K562 (cell line): Measurements from ENCODE around the gene PPM1N. TPM values are rescaled to one million over a fixed set of nuclear protein-coding genes. Genes with fewer than 3 reads are reported as not detected.
A peak's percentile ranks its signal among the peaks of the same experiment; 100 is the strongest.

Experiments
- ATAC-seq: fragments of 200-7000 bp; cut with Tn5 transposase; 3 replicates; pipeline ENCODE4 v1.9.1; 2020; ENCODE audit warnings: moderate library complexity
- BruUV-seq: library from RNA; stranded (reverse); fragments of 400-500 nt; replicated peaks from 2 replicates; lab custom pipeline; 2021; lab: Mats Ljungman, UMichigan
- CTCF ChIA-PET: fragments of 300-600 bp; formaldehyde crosslinking; extraction: SDS; loops from one replicate; lab custom pipeline; 2021; ENCODE audit warnings: low intra/inter-chr PET ratio; lab: Yijun Ruan, JAX
- POLR2A ChIA-PET: fragments of 300-600, 350-650 bp; sonication (Branson Sonifier 250); formaldehyde crosslinking; extraction: SDS; loops from one replicate; lab custom pipeline; 2021; ENCODE audit warnings: antibody characterized with exemption, inconsistent platforms; lab: Yijun Ruan, JAX
- DNase-seq, 4 experiments: peaks; one replicate each; pipeline versions ENCODE4 v3.0.0 to v3.0.0-alpha.2; 2011 to 2018; ENCODE audit warnings: low spot score in 3 of 4, mixed read lengths in 3 of 4; ENCODE audit errors: extremely low read depth in 1 of 4
- FAIRE-seq: peaks from 2 replicates; lab custom pipeline; 2011; peaks lifted over from hg19 to GRCh38; lab: Jason Lieb, UNC
- H2AFZ ChIP-seq: 2 replicates; pipeline ENCODE4 v1.6.0; 2011; ENCODE audit warnings: low read depth, low read length, control low read depth, inconsistent platforms
- H3K27ac ChIP-seq: fragments of 200-600 bp; 3 replicates; pipeline ENCODE4 v1.8.0; 2011; ENCODE audit warnings: low read depth, mild to moderate bottlenecking, control low read depth, inconsistent platforms, low read length, moderate library complexity, mixed read lengths; ENCODE audit errors: extremely low read depth
- H3K27me3 ChIP-seq, 2 experiments: fragments of 300-600 bp in 1 of 2; 2 replicates in 1 of 2; 3 replicates in 1 of 2; pipeline versions ENCODE4 v1.6.0 to v1.8.0; 2011; ENCODE audit warnings: inconsistent platforms in 2 of 2, low read length in 2 of 2, mild to moderate bottlenecking in 1 of 2, mixed read lengths in 1 of 2, moderate library complexity in 1 of 2; ENCODE audit not compliant: control insufficient read depth in 2 of 2, insufficient read depth in 2 of 2
- H3K36me3 ChIP-seq: fragments of 300-600 bp; 3 replicates; pipeline ENCODE4 v1.8.0; 2011; ENCODE audit warnings: mild to moderate bottlenecking, low read length, inconsistent platforms; ENCODE audit not compliant: control insufficient read depth, insufficient read depth
- H3K4me1 ChIP-seq, 2 experiments: fragments of 200-600 bp in 1 of 2; replicated peaks in 1 of 2; 2 replicates in 1 of 2; 3 replicates in 1 of 2; pipeline versions ENCODE4 v1.5.1 to v1.8.0; 2011; ENCODE audit warnings: inconsistent platforms in 2 of 2, low read length in 2 of 2, mild to moderate bottlenecking in 1 of 2, mixed read lengths in 1 of 2, moderate library complexity in 1 of 2; ENCODE audit not compliant: control insufficient read depth in 2 of 2, insufficient read depth in 2 of 2
- H3K4me2 ChIP-seq: 2 replicates; pipeline ENCODE4 v1.6.1; 2011; ENCODE audit warnings: low read length, control low read depth, inconsistent platforms, mixed read lengths; ENCODE audit not compliant: insufficient read depth
- H3K4me3 ChIP-seq: fragments of 200-600 bp; sonication (generic), shearing (Covaris generic); 2 replicates; pipeline ENCODE4 v1.5.1; 2016; ENCODE audit warnings: control low read depth, inconsistent platforms
- H3K79me2 ChIP-seq: fragments of 200-600 bp; 3 replicates; pipeline ENCODE4 v1.8.0; 2011; ENCODE audit warnings: low read length, inconsistent platforms; ENCODE audit not compliant: control insufficient read depth, insufficient read depth
- H3K9ac ChIP-seq, 2 experiments: 2 replicates each; pipeline versions ENCODE4 v1.6.0 to v1.6.1; 2011; ENCODE audit warnings: low read depth in 2 of 2, low read length in 2 of 2, control low read depth in 1 of 2, inconsistent platforms in 1 of 2, mild to moderate bottlenecking in 1 of 2, mixed read lengths in 1 of 2; ENCODE audit not compliant: insufficient read depth in 1 of 2
- H3K9me1 ChIP-seq: one replicate; pipeline ENCODE4 v1.6.0; 2011; ENCODE audit warnings: inconsistent platforms, mild to moderate bottlenecking, low read length, moderate library complexity; ENCODE audit not compliant: control insufficient read depth, insufficient read depth
- H3K9me3 ChIP-seq: replicated peaks from 2 replicates; pipeline ENCODE4 v1.5.1; 2011; ENCODE audit warnings: low read depth, low read length, inconsistent platforms; ENCODE audit not compliant: control insufficient read depth, insufficient read depth
- H4K20me1 ChIP-seq: replicated peaks from 2 replicates; pipeline ENCODE4 v1.6.1; 2011; ENCODE audit warnings: low read length, inconsistent platforms, mixed read lengths; ENCODE audit not compliant: control insufficient read depth, insufficient read depth
- ARID1B ChIP-seq: fragments of 450-650 bp; IDR thresholded peaks from 2 replicates; pipeline ENCODE4 v1.6.1; 2016; ENCODE audit warnings: antibody characterized with exemption, mild to moderate bottlenecking, inconsistent platforms
- CBX5 ChIP-seq: IDR thresholded peaks from 2 replicates; pipeline ENCODE4 v1.6.1; 2014; ENCODE audit warnings: low read depth, borderline replicate concordance
- CREM ChIP-seq: IDR thresholded peaks from 2 replicates; pipeline ENCODE4 v1.6.1; 2014; ENCODE audit warnings: antibody characterized with exemption, low read depth
- DPF2 ChIP-seq: fragments of 450-650 bp; IDR thresholded peaks from 2 replicates; pipeline ENCODE4 v1.6.1; 2016
- ESRRA ChIP-seq: fragments of 450-650 bp; IDR thresholded peaks from 2 replicates; pipeline ENCODE4 v1.6.1; 2014; ENCODE audit warnings: low read depth, mild to moderate bottlenecking, moderate library complexity, borderline replicate concordance
- GABPA ChIP-seq: fragments of 200-800 bp; sonication (Bioruptor generic); conservative IDR thresholded peaks from 2 replicates; pipeline ENCODE4 v1.6.1; 2016; ENCODE audit warnings: low read depth, missing genetic modification characterization, missing compliant biosample characterization
- KAT7 ChIP-seq: sonication (generic); formaldehyde crosslinking; IDR thresholded peaks from 2 replicates; pipeline ENCODE4 v1.8.0; 2022; ENCODE audit warnings: missing genetic modification reagents, mild to moderate bottlenecking, borderline replicate concordance
- KLF10 ChIP-seq: fragments of 250-450 bp; sonication (Bioruptor Pico); IDR thresholded peaks from 2 replicates; pipeline ENCODE4 v1.6.1; 2021; ENCODE audit warnings: matching md5 sums
- RBFOX2 ChIP-seq: fragments of 200-400 bp; formaldehyde crosslinking; IDR thresholded peaks from 2 replicates; pipeline ENCODE4 v1.6.1; 2017; ENCODE audit warnings: low read depth, mild to moderate bottlenecking, low read length, moderate library complexity
- SMARCA4 ChIP-seq: fragments of 450-650 bp; IDR thresholded peaks from 2 replicates; pipeline ENCODE4 v1.6.1; 2016
- SMC3 ChIP-seq: conservative IDR thresholded peaks from 2 replicates; pipeline ENCODE4 v1.6.1; 2011; ENCODE audit warnings: low read depth, low read length, improper control_type of control experiment; ENCODE audit not compliant: insufficient read depth
- ZBTB11 ChIP-seq, 3 experiments: fragments of 200-800 bp in 1 of 3; fragments of 250-450 bp in 1 of 3; fragments of 450-650 bp in 1 of 3; sonication (Bioruptor Pico) in 1 of 3; sonication (Bioruptor generic) in 1 of 3; formaldehyde crosslinking in 1 of 3; IDR thresholded peaks; 2 replicates each; pipeline versions ENCODE4 v1.6.1 to v1.8.0; 2016 to 2022; ENCODE audit warnings: mild to moderate bottlenecking in 2 of 3, missing genetic modification characterization in 2 of 3, missing compliant biosample characterization in 1 of 3, moderate library complexity in 1 of 3
- ZBTB17 ChIP-seq: fragments of 450-650 bp; formaldehyde crosslinking; IDR thresholded peaks from 2 replicates; pipeline ENCODE4 v1.4.0; 2020; ENCODE audit warnings: mild to moderate bottlenecking
- WGBS: fragments of 100-300 bp; shearing (Covaris generic); methylation state at CpG from one replicate; pipeline ENCODE4 v1.1.6; 2016; ENCODE audit warnings: low coverage, mixed read lengths; ENCODE audit not compliant: insufficient coverage; ENCODE audit errors: missing lambda C conversion rate; 5-methylcytosine and 5-hydroxymethylcytosine counted together
- in situ Hi-C: fragments of 300-500 bp; cut with MboI; formaldehyde crosslinking; loops from 4 replicates; pipeline ENCODE4 v1.15.0; 2018; ENCODE audit warnings: inconsistent platforms, mixed read lengths
- intact Hi-C: fragments of 100-400 bp; cut with micrococcal nuclease; formaldehyde crosslinking; loops from 2 replicates; pipeline ENCODE4 v1.14.2; 2022
- polyA plus RNA-seq, 8 experiments: library from polyadenylated mRNA; depleted of rRNA in 4 of 8; stranded (reverse) in 5 of 8; unstranded in 3 of 8; fragments of >200 nt; fragmentation: Nextera tagmentation in 2 of 8; fragmentation: Illumina TruSeq in 1 of 8; extraction: Ambion mirVana in 2 of 8; extraction: Trizol in 1 of 8; gene quantifications; 2 replicates each; pipeline versions ENCODE4 v1.2.1 to v1.2.3, GENCODE V29; 2011 to 2014; ENCODE audit warnings: inconsistent platforms in 1 of 8, missing spikeins in 1 of 8
- total RNA-seq, 7 experiments: library from RNA; depleted of rRNA in 6 of 7; stranded (reverse); fragments of >200 nt in 6 of 7; fragmentation: Illumina TruSeq in 2 of 7; extraction: Trizol in 2 of 7; gene quantifications; 2 replicates each; pipeline versions ENCODE4 v1.2.1 to v1.2.3, GENCODE V29; 2011 to 2021; ENCODE audit warnings: low replicate concordance in 1 of 7

PPM1N gene
- total and polyA plus RNA-seq, 9 of the 15 experiments (the other 6 are each of a cell fraction or from before 2014, with no cell fraction given), result 4.5 to 15.6 (median 8.7) TPM

GRCh38 chr19:45515081-45515624, 16.9 kb downstream of the PPM1N start:
- DNase-seq (peak; percentile 38 to 84 (median 59)), ATAC-seq (peak; percentile 69), FAIRE-seq (peak; percentile 89)
- H3K4me1 ChIP-seq, result peaks cover 44 to 45% of the 10 kb centered on the region in 2 experiments
- ChIA-PET POLR2A (interaction anchor here (0.6 to 1.6 kb wide), 8 partner anchors 9 to 202 kb away, joined by 3 to 8 read pairs (median 4); no protein-coding TSS in a partner anchor), CTCF (no interaction called here)
- peak overlapping the region; percentile 50; the same call in 1 of the 2 replicates for H3K4me2 ChIP-seq
- H3K27ac ChIP-seq, result peak overlapping the region; percentile 73
- no peaks in the 10 kb centered on the region for H3K9me3 ChIP-seq
- in situ Hi-C loops (no loop called here), intact Hi-C loops (no loop called here)
- H3K36me3 ChIP-seq, result peaks cover 90% of the 10 kb centered on the region
- H3K9me1 ChIP-seq, result no peaks in the 10 kb centered on the region
- peaks cover 5% of the 10 kb centered on the region; the same call in 1 of the 2 replicates for H4K20me1 ChIP-seq
- WGBS, result 12% methylated on average over 5 of the region's 10 CpGs
- BruUV-seq, result no TSS peak
- no peak overlapping the region for H3K4me3 ChIP-seq
- H3K79me2 ChIP-seq, result peaks cover 72% of the 10 kb centered on the region
- peak overlapping the region; percentile 29 to 84 for H3K9ac ChIP-seq
- H2AFZ ChIP-seq, result no peak overlapping the region
- H3K27me3 ChIP-seq, result no peaks in the 10 kb centered on the region
- no peak; the same call in 1 of the 2 replicates for TF ChIP-seq RBFOX2
- TF ChIP-seq CREM, result peak; percentile 50
- peak; percentile 48; the same call in 1 of the 2 replicates for TF ChIP-seq DPF2
- TF ChIP-seq ZBTB17 (CRISPR knock-in tag), result no peak
- peak in 1 of 3 experiments; percentile 91; a peak in 3 of 6 replicates for TF ChIP-seq ZBTB11 (CRISPR knock-in tag; IDR thresholded peaks at IDR 0.05)
- peak; percentile 39; the same call in 1 of the 2 replicates for TF ChIP-seq CBX5
- TF ChIP-seq GABPA (tag), result peak; percentile 68
- TF ChIP-seq SMC3, result no peak
- TF ChIP-seq KLF10, result no peak
- TF ChIP-seq ESRRA, result peak; percentile 99
- TF ChIP-seq KAT7 (CRISPR knock-in tag), result 0 out of 2 replicates have a peak, but pooled peaks have one; percentile 38
- TF ChIP-seq ARID1B, result peak; percentile 35; the same call in 1 of the 2 replicates
- peak; percentile 64; the same call in 1 of the 2 replicates for TF ChIP-seq SMARCA4
